H7 (cell line): ENCODE results near the gene S100A2. TPM values are rescaled to one million over a fixed set of nuclear protein-coding genes. Genes with fewer than 3 reads are reported as not detected.

Experiments used
- DNase-seq: peaks from one replicate; pipeline ENCODE4 v3.0.0; 2012
- H3K27me3 ChIP-seq: 2 replicates; pipeline ENCODE4 v1.6.0; 2011; ENCODE audit warnings: mild to moderate bottlenecking, low read length; ENCODE audit not compliant: control insufficient read depth, insufficient read depth
- H3K36me3 ChIP-seq: replicated peaks from 2 replicates; pipeline ENCODE4 v1.5.1; 2011; ENCODE audit warnings: low read length; ENCODE audit not compliant: control insufficient read depth, insufficient read depth
- H3K4me3 ChIP-seq: 2 replicates; pipeline ENCODE4 v1.5.1; 2011; ENCODE audit warnings: low read depth, mild to moderate bottlenecking, control low read depth, low read length, moderate library complexity; ENCODE audit not compliant: insufficient read depth
- total RNA-seq: library from RNA; depleted of rRNA; stranded (reverse); fragments of >200 nt; shearing (Covaris generic); gene quantifications from 2 replicates; pipeline ENCODE4 v1.2.3, GENCODE V29; 2014; rRNA removed

S100A2 gene
- 0.94 TPM in 1 of 2 replicates, not detected in the other for total RNA-seq

- peak; percentile 53 for DNase-seq
- H3K27me3 ChIP-seq = no peaks in the 10 kb centered on the region; the same call in 1 of the 2 replicates
- H3K36me3 ChIP-seq = no peaks in the 10 kb centered on the region
- H3K4me3 ChIP-seq = no peak within 1 kb of the TSS
These were observed at the start of gene S100A2 for GRCh38 chr1:153565529-153566374. TSS of gene S100A2 (minus strand) at chr1:153565844. CDS start at chr1:153563877, 1,967 bp downstream.

DNA sequence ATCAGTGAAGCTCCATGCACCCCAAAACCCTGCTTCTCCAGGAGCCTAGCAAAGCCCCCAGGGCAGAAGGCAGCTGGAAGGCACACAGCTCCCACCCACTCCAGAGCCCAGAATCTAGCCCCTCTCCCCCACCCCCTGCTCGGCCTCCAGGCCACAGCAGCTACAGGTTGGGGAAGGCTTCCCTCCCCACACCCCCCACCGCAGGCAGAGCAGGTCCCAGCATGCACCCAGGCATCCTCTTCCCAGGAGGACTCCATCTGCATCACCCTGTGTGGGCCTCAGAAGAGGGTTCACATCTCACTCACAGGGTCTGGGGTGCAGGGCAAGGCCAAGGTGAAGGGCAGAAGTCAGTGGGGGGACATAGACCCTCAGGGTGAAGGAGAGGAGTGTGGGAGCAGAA is 49.8 kb upstream of the S100A2 start:
- DNase-seq = no peak
- no peak overlapping the region for H3K4me3 ChIP-seq
- peaks cover 1% of the 10 kb centered on the region; the same call in 1 of the 2 replicates for H3K36me3 ChIP-seq
- H3K27me3 ChIP-seq = no peaks in the 10 kb centered on the region; the same call in 1 of the 2 replicates

DNA sequence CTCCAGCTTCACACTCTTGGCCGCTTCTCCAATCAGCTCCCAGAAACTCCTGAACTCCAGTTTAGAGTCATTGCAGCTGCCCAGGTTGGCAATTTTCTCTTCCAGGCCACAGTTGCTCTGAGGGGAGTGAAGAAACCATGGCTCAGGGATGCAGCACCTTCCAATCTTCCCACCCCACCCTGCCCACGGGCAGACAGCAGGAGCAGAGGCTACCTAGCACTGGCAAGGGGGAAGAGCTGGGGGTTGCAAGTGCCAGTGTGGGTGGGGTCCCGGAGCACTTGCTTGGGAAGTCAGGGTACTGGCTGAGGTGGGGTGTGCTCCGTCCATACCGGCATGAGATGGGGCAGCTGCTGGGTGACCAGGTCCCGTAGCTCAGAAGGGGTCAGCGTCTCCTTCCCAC is 49.3 kb upstream of the S100A2 start:
- no peak for DNase-seq
- no peak overlapping the region for H3K4me3 ChIP-seq
- peaks cover 1% of the 10 kb centered on the region; the same call in 1 of the 2 replicates for H3K36me3 ChIP-seq
- H3K27me3 ChIP-seq = no peaks in the 10 kb centered on the region; the same call in 1 of the 2 replicates

DNA sequence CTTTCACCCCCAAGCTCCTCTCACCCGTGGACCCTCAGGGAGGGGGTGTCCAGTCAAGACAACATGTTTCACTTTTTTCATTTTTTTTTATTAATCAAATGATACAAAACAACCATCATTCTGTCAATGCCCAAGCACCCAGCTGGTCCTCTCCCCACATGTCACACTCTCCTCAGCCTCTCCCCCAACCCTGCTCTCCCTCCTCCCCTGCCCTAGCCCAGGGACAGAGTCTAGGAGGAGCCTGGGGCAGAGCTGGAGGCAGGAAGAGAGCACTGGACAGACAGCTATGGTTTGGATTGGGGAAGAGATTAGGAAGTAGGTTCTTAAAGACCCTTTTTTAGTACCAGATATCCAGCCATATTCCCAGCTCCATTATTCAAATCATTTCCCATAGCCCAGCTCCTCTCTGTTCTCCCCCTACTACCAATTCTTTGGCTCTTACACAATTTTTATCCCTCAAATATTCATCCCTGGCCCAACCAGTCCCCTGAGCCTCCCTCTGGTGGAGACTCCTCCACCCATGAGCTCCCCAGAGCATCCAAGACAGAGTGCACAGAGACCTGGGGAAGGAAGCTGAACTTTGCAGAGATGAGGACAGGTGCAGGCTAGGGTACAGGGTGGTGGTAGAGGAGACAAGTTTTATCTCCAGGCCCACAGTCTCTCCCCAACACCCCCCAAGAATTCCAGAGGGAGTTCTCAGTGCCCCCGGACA is 48.7 kb upstream of the S100A2 start:
- DNase-seq = no peak
- Histone ChIP-seq H3K36me3 (peaks cover 1% of the 10 kb centered on the region; the same call in 1 of the 2 replicates), H3K27me3 (no peaks in the 10 kb centered on the region; the same call in 1 of the 2 replicates), H3K4me3 (no peak overlapping the region)

GRCh38 chr1:153613406-153613805 is 47.8 kb upstream of the S100A2 start:
- Histone ChIP-seq H3K36me3 (no peaks in the 10 kb centered on the region), H3K27me3 (no peaks in the 10 kb centered on the region; the same call in 1 of the 2 replicates), H3K4me3 (no peak overlapping the region; the same call in 1 of the 2 replicates)
- no peak for DNase-seq

DNA sequence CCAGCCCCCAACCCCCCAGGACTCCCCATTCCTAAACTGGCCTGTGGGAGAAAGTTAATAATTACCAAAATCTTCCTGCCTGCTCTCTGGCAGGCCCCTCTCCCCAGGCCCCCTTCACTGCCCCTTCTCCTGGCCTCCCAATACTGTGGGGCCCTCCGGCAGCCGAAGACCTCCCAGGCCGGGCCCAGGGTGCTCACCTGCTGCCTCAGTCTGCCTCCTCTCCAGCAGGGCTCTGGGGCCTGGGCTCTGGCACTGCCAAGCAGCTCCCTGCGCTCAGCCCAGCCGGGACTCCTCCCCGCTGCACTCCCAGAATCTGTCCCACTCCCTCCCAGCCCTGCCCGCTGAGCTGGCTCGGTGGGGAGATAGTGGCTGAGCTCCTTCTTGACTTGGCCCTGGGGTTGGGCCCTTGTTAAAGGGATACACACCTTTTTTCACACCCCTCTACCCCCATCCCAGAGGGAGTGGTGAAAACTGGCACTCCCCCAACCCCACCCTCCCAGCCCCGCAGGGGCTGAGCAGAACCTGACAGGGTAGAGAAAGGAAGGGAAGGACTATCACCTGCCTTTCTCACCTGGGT is 47.2 kb upstream of the S100A2 start, which contains the start of gene S100A16:
Gene S100A16, minus strand, starts transcription at position 383 of the 577 bp plus-strand sequence. CDS start 4,986 bp downstream, outside the sequence.
- no peaks in the 10 kb centered on the region; the same call in 1 of the 2 replicates for H3K27me3 ChIP-seq
- H3K4me3 ChIP-seq = peak within 1 kb of the TSS; percentile 37

DNA sequence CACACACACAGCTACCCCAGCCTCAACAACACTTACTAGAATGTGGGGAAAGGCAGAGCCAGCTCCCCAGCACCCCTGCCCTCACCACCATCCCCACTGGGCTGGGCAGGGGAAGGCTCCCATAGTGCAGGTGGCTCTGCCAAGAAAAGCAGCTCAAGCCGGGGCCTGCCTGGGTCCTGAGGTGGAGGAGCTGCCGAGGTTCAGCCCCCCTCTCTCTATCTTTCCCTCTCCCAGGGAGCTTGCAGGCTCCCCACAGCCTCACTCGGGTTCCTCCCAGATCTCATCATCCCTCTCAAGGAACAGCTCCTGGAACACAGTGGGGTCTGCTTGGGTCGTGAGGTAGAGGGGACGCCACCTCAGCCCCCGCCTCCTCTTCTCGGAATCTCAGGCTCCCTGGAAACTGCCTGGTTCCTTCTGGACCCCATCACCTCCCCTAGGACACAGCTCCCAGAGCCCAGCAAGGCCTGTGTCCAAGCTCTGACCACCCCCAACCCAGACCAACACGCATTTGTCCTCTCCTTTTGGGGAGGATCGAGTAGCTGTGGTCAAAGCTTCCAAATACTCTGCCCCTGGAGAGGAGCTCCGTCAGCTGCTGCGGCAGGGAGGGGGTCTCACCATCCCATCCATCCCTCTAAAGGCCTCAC is 46.6 kb upstream of the S100A2 start:
- H3K36me3 ChIP-seq = no peaks in the 10 kb centered on the region
- DNase-seq = peak; percentile 65
- no peaks in the 10 kb centered on the region; the same call in 1 of the 2 replicates for H3K27me3 ChIP-seq
- H3K4me3 ChIP-seq = peak overlapping the region; percentile 37

More for the DNA sequence above, 47.2 kb upstream of the S100A2 start, which contains the start of gene S100A16:
- peak; percentile 90 for DNase-seq
- no peaks in the 10 kb centered on the region for H3K36me3 ChIP-seq

DNA sequence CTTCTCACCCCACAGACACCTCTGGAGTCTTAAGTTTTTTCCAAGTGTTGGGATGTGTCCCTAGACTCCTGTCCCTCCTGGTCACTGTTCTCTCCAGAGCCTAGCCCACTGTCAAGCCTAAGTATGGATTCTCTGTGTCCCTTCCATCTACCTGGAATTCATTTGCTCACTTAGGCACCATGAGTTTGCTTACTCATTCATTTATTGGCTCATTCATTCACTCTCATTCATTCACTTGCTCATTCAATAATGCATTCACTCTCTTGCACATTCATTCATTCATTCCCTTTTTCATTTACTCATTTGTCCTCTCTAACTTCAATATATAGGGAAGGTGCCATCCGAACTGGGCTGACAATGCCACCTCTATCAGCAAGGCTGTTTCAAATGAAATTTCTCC is 45.7 kb upstream of the S100A2 start:
- no peak for DNase-seq
- no peaks in the 10 kb centered on the region; the same call in 1 of the 2 replicates for H3K27me3 ChIP-seq
- H3K4me3 ChIP-seq = peak overlapping the region; percentile 37; the same call in 1 of the 2 replicates
- H3K36me3 ChIP-seq = no peaks in the 10 kb centered on the region

DNA sequence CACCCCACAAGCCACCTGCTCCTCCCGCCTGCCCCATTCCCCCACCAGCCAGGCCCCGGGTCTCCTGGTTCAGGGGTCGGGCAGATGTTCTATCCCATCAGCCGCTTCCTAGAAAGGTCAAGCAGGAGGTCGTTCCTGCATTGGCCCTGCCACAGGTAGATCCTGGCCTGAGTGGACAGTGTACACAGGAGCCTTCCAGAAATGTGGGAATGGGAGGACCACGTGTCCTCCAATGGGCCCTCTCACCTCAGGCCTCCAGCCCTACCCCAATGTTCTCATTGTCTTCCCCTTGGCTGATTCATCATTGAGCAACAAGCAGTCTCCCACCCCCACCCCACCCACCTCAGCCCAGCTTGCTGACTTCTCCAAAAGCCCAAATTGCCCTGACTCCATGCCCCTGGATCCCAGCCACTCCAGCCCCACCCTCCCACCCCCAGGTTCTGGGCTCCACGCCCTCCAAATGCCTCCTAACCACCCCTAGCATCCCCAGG is 45.2 kb upstream of the S100A2 start:
- H3K36me3 ChIP-seq = no peaks in the 10 kb centered on the region
- peak; percentile 37 for DNase-seq
- no peaks in the 10 kb centered on the region; the same call in 1 of the 2 replicates for H3K27me3 ChIP-seq
- peak overlapping the region; percentile 8; the same call in 1 of the 2 replicates for H3K4me3 ChIP-seq

DNA sequence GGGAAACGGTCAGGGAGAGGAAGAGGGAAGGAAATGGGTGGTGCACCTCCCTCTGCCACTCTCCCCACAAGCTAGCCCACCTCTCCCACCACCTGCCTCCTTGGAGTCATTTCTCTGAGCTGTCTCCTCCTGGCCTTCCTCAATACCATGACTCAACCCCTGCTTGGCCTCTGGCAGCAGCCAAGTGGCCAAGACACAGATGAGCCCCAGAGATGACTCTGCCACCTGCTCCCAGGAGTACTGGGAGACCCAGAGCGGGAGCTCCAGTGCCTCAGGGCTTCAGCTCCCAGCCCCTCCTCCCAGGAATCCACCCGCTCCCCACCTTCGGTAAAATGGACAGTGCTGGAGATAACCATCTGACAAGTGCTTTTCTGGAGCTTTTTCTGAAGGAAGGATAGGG is 44.7 kb upstream of the S100A2 start:
- H3K4me3 ChIP-seq = no peak overlapping the region; the same call in 1 of the 2 replicates
- H3K36me3 ChIP-seq = no peaks in the 10 kb centered on the region
- H3K27me3 ChIP-seq = no peaks in the 10 kb centered on the region; the same call in 1 of the 2 replicates
- no peak for DNase-seq

GRCh38 chr1:153609585-153609907 is 43.9 kb upstream of the S100A2 start:
- Histone ChIP-seq H3K27me3 (no peaks in the 10 kb centered on the region; the same call in 1 of the 2 replicates), H3K4me3 (no peak overlapping the region; the same call in 1 of the 2 replicates), H3K36me3 (no peaks in the 10 kb centered on the region)
- no peak for DNase-seq

GRCh38 chr1:153608742-153609584 is 43.3 kb upstream of the S100A2 start:
- H3K27me3 ChIP-seq = no peaks in the 10 kb centered on the region; the same call in 1 of the 2 replicates
- DNase-seq = peak; percentile 95
- H3K4me3 ChIP-seq = peak overlapping the region; percentile 13; the same call in 1 of the 2 replicates
- no peaks in the 10 kb centered on the region for H3K36me3 ChIP-seq
